ENCODE data around the gene MELK.

Gene MELK

DNA sequence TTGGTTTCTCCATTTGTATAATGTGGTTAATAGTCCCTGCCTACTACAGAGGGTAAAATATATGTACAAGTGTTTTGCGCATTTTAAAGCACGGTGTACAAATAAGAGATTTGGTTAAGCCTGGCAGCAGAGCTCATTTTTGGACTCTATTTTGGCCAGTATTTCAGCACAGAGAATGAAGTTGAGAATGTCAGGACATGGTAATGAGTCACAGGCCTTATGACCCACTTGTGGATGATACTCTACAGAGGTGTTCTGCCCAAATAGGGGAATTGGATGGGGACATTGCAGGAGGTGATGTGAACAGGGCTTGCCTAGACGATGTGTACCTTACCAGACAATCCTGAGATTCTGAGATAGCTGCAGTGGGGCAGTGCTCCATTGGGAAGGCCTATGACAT, 50.6 kb downstream of the MELK start:
- TF ChIP-seq CTCF (conservative IDR thresholded peaks at IDR 0.05): no peak
- no peak overlapping the region for H3K27ac ChIP-seq

- H3K27ac ChIP-seq: no peak overlapping the region
- TF ChIP-seq CTCF (conservative IDR thresholded peaks at IDR 0.05): no peak
Measured at GRCh38 chr9:36625006-36625615, 52.4 kb downstream of the MELK start.

DNA sequence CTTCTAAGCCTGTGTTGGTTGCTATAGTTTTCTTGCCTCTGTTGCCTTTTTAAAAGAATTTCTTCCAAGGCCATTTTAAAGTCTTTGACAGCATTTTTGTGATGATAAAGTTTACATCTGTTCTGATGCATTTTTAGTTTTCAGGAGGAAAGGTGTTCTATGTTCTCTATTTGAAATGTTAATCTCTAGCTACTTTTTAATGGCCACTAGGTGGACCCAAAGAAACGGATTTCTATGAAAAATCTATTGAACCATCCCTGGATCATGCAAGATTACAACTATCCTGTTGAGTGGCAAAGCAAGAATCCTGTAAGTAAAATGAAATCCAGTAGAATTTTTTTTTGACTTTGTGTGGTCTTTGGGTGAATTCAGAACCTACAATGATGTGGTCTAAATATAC, 60.2 kb downstream of the MELK start:
- no peak overlapping the region for H3K27ac ChIP-seq
- peak; percentile 82 for TF ChIP-seq CTCF (conservative IDR thresholded peaks at IDR 0.05)

DNA sequence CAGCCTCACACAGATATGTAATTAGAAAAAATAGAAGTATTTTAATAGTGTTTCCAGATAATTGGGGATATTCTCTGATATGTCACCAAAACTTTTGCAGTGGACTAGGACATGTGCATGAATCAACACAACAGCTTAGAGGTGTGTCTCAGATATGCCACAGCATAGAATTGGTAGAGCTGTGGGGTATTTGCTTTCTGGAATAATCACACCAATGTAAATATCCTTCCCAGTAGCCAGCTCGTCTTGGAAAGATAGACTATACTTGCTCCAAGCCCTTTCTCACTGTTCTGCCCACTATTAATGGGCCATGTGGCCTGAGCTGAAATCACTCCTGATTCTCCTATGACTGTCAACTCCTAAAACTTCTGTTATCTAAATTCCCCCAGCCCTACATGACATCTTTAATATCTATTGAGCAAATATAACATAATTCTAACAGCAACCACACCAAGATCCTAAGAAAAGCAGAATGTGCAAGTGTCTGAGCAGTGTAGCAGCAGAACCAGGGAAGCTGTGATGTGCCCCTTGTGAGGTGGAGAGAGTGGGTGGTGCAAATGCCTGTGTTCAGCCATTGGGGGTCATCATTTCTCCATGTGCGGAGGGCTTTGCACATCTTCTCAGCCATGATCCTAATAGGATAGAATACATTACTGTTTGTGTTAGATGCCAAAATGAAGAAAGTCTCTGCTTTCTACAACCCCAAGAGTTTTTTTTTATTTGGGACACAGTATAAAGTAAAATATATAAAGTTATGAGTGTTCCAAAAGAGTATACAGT, 65.0 kb downstream of the MELK start:
- no peak; the same call in 1 of the 2 replicates for TF ChIP-seq CTCF (conservative IDR thresholded peaks at IDR 0.05)
- H3K27ac ChIP-seq: no peak overlapping the region

DNA sequence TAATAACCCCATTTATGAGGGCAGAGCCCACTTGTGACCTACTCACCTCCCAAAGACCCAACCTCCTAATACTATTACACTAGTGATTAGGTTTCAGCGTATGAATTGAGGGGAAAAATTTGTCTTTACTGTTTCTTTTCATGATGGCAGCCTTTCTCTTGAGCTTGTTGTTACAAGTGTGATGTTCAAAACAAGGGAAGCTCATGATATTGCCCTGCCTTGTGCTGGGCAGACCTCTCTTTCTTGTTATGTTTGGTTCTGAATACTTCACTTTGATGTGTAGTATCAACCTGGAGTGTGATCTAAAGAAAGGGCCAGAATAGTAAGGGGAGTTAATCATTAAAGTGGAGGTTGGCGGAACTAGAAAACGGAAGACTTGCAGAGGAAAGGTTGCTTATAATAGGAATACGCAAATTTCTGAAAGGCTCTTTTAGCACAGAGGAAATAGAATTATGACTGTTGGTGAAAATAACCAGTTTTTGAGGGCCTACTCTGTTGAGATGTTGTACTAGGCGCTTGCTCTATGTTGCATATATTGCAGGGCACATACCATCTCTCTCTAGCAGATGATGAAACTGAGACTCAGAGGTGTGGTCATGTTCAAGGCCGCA, 68.2 kb downstream of the MELK start:
- no peak overlapping the region for H3K27ac ChIP-seq
- no peak for TF ChIP-seq CTCF (conservative IDR thresholded peaks at IDR 0.05)

GRCh38 chr9:36642817-36643216, 70.1 kb downstream of the MELK start:
- H3K27ac ChIP-seq: no peak overlapping the region
- no peak for TF ChIP-seq CTCF (conservative IDR thresholded peaks at IDR 0.05)

DNA sequence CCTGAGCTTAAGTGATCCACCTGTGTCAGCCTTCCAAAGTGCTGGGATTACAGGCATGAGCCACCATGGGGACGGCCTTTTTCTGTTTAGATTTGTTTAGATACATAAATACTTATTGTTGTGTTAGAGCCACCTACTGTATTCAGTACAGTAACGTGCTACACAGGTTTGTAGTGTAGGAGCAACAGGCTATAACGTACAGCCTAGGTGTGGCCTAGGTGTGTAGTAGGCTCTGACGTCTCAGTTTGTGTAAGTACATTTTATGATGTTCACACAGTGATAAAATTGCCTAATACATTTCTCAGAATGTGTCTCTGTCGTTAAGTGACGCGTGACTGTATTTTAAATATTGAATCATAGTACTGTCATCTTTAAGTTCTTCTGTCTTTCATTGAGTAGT, 84.1 kb downstream of the MELK start:
- H3K27ac ChIP-seq: no peak overlapping the region
- no peak for TF ChIP-seq CTCF (conservative IDR thresholded peaks at IDR 0.05)
